Ishikawa (cell line): ENCODE measurements around the gene HPD.

ENCODE experiments used
- CEBPB ChIP-seq: IDR thresholded peaks from 2 replicates; pipeline ENCODE4 v1.6.1; 2012
- FOXM1 ChIP-seq: IDR thresholded peaks from 2 replicates; pipeline ENCODE4 v1.6.1; 2012; ENCODE audit warnings: low read depth, borderline replicate concordance
- NFIC ChIP-seq: IDR thresholded peaks from 2 replicates; pipeline ENCODE4 v1.6.1; 2012
- RAD21 ChIP-seq: IDR thresholded peaks from 2 replicates; pipeline ENCODE4 v1.6.1; 2012; ENCODE audit warnings: low read depth
- REST ChIP-seq: IDR thresholded peaks from 2 replicates; pipeline ENCODE4 v1.6.1; 2012; ENCODE audit warnings: low read depth, mild to moderate bottlenecking
- TCF12 ChIP-seq: IDR thresholded peaks from 2 replicates; pipeline ENCODE4 v1.6.1; 2012; ENCODE audit warnings: low read depth

DNA sequence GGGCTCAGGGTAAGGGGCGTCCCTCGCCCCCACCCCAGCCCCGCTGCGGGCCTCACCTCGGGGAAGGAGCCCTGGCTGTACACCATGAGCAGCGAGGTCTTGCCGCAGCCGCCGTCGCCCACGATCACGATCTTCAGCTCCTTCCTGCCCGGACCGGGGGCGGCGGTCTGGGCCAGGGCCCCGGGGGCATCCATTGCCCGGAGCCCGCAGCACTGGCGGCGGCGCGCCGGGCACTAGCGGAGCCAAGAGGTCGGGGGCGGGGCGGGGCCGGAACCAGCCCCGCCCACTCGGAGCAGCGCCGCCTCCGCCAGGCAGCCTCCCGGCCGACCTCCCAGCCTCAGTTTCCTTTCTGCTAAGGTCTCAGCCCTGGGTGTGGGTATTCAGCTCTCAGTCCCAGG lies 65.2 kb downstream of the HPD start, which contains the start of gene RHOF:
- TF ChIP-seq RAD21 = no peak
- TF ChIP-seq FOXM1 = no peak
- TF ChIP-seq TCF12 = no peak
- TF ChIP-seq NFIC = no peak
- no peak for TF ChIP-seq CEBPB
- TF ChIP-seq REST = no peak
